Measurements from ENCODE around the gene ALDOC. TPM values are rescaled to one million over a fixed set of nuclear protein-coding genes. Genes with fewer than 3 reads are reported as not detected.

The ALDOC gene
- polyA plus RNA-seq, 1 donor (not counting 4 experiments of a cell fraction or from before 2014, with no cell fraction given) = 32.5 TPM

DNA sequence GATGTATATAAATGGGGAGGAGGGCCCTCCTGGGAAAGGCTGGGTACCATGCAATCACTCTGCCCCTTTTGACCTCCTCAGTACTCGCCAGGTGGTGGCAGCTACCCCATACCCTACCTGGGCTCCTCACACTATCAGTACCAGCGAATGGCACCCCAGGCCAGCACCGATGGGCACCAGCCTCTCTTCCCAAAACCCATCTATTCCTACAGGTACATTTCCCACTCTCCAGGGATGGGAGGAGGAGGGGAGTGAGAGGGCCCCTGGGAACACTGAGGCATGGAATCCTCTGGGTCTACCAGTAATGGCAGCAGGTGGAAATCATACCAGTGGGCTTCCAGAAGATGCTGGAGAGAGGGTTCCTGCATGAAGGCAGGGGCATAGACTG lies 47.7 kb downstream of the ALDOC start:
- dilution Hi-C loops (cut with MboI; ENCODE audit: extremely low pct_ligation_motif_present, low sequenced_read_pairs) = no loop called here
- Histone ChIP-seq H3K4me3 (ENCODE audit: control insufficient read depth in 2 of 3, extremely low read depth in 1 of 3, insufficient read depth in 2 of 3, low read depth in 1 of 3, low read length in 3 of 3) (no peak overlapping the region), H3K36me3 (ENCODE audit: control insufficient read depth in 2 of 2, extremely low read depth in 1 of 2, insufficient read depth in 2 of 2, low read length in 2 of 2) (no peaks in the 10 kb centered on the region), H3K9ac (ENCODE audit: control insufficient read depth, extremely low read depth, insufficient read depth, low read length) (no peak overlapping the region), H3K27ac (ENCODE audit: control insufficient read depth, insufficient read depth, low read length) (no peak overlapping the region), H3K27me3 (ENCODE audit: control insufficient read depth, extremely low read depth, insufficient read depth, low read length) (peaks cover 8% of the 10 kb centered on the region), H3K9me3 (ENCODE audit: control insufficient read depth, low read depth, low read length) (no peaks in the 10 kb centered on the region), H4K20me1 (ENCODE audit: control insufficient read depth, extremely low read depth, insufficient read depth, low read length) (peaks cover 5% of the 10 kb centered on the region), H2AFZ (ENCODE audit: control insufficient read depth, low read length) (no peak overlapping the region), H3K4me1 (ENCODE audit: control insufficient read depth, extremely low read depth, insufficient read depth, low read length) (peaks cover 30% of the 10 kb centered on the region), H3K79me2 (ENCODE audit: control insufficient read depth, insufficient read depth, low read length) (no peaks in the 10 kb centered on the region), H3K4me2 (ENCODE audit: control insufficient read depth, extremely low read depth, insufficient read depth, low read depth, low read length) (no peak overlapping the region), H3K9me1 (ENCODE audit: control insufficient read depth, extremely low read depth, insufficient read depth, low read length) (no peaks in the 10 kb centered on the region)
- no peak for TF ChIP-seq EZH2 (IDR thresholded peaks at IDR 0.05; ENCODE audit: low read length)
- TF ChIP-seq, protein P1, sequence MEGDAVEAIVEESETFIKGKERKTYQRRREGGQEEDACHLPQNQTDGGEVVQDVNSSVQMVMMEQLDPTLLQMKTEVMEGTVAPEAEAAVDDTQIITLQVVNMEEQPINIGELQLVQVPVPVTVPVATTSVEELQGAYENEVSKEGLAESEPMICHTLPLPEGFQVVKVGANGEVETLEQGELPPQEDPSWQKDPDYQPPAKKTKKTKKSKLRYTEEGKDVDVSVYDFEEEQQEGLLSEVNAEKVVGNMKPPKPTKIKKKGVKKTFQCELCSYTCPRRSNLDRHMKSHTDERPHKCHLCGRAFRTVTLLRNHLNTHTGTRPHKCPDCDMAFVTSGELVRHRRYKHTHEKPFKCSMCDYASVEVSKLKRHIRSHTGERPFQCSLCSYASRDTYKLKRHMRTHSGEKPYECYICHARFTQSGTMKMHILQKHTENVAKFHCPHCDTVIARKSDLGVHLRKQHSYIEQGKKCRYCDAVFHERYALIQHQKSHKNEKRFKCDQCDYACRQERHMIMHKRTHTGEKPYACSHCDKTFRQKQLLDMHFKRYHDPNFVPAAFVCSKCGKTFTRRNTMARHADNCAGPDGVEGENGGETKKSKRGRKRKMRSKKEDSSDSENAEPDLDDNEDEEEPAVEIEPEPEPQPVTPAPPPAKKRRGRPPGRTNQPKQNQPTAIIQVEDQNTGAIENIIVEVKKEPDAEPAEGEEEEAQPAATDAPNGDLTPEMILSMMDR (optimal IDR thresholded peaks at IDR 0.05 in 1 of 3, IDR thresholded peaks at IDR 0.05 in 1 of 3, conservative IDR thresholded peaks at IDR 0.05 in 1 of 3; ENCODE audit: extremely low read depth in 1 of 3, insufficient read depth in 2 of 3, low read length in 3 of 3) = no peak
- no peak for DNase-seq (ENCODE audit: low read depth, low spot score)
- no peak for FAIRE-seq

DNA sequence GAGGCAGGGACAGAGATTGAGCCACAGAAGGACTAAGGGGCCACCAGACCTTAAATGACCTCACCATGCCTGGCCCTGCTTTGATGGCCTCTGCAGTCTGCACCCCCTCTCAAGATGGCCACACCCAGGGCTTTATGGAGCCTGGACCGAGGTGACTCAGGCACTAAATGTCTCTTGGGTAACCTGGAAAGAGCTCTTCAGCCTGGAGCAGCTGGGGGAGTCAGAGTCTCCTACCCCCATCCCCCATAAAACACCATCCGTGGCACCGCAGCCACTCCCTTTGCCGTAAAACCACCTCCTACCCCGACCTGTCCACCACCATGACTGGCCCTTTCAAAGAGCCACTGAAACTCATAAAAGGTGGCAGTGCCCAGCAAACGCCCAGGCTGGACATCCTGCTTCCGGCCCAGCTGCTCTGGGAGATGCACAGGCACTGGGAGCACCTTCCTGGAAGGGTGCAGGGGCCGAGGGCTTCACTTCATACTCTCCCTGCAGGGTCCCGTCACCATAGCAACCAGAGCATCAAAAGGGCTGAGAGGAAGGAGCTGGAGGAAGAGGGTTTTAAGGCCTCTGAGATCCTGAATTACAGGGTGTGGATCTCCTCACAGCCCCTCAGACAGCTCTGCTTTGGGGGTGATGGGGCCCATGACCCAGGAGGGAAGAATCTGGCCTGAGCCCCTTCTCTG lies 48.2 kb downstream of the ALDOC start:
- Histone ChIP-seq H3K36me3 (ENCODE audit: control insufficient read depth in 2 of 2, extremely low read depth in 1 of 2, insufficient read depth in 2 of 2, low read length in 2 of 2) (no peaks in the 10 kb centered on the region), H3K4me3 (ENCODE audit: control insufficient read depth in 2 of 3, extremely low read depth in 1 of 3, insufficient read depth in 2 of 3, low read depth in 1 of 3, low read length in 3 of 3) (no peak overlapping the region), H3K9me3 (ENCODE audit: control insufficient read depth, low read depth, low read length) (no peaks in the 10 kb centered on the region), H3K4me2 (ENCODE audit: control insufficient read depth, extremely low read depth, insufficient read depth, low read depth, low read length) (peak overlapping the region; percentile 27), H2AFZ (ENCODE audit: control insufficient read depth, low read length) (no peak overlapping the region), H3K4me1 (ENCODE audit: control insufficient read depth, extremely low read depth, insufficient read depth, low read length) (peaks cover 27% of the 10 kb centered on the region), H3K9ac (ENCODE audit: control insufficient read depth, extremely low read depth, insufficient read depth, low read length) (no peak overlapping the region), H4K20me1 (ENCODE audit: control insufficient read depth, extremely low read depth, insufficient read depth, low read length) (peaks cover 5% of the 10 kb centered on the region), H3K9me1 (ENCODE audit: control insufficient read depth, extremely low read depth, insufficient read depth, low read length) (no peaks in the 10 kb centered on the region), H3K27ac (ENCODE audit: control insufficient read depth, insufficient read depth, low read length) (no peak overlapping the region), H3K79me2 (ENCODE audit: control insufficient read depth, insufficient read depth, low read length) (no peaks in the 10 kb centered on the region), H3K27me3 (ENCODE audit: control insufficient read depth, extremely low read depth, insufficient read depth, low read length) (peaks cover 8% of the 10 kb centered on the region)
- no peak for DNase-seq (ENCODE audit: low read depth, low spot score)
- dilution Hi-C loops (cut with MboI; ENCODE audit: extremely low pct_ligation_motif_present, low sequenced_read_pairs) = no loop called here
- no peak for FAIRE-seq
- TF ChIP-seq EZH2 (IDR thresholded peaks at IDR 0.05; ENCODE audit: low read length) = no peak
- TF ChIP-seq, protein P1 (optimal IDR thresholded peaks at IDR 0.05 in 1 of 3, IDR thresholded peaks at IDR 0.05 in 1 of 3, conservative IDR thresholded peaks at IDR 0.05 in 1 of 3; ENCODE audit: extremely low read depth in 1 of 3, insufficient read depth in 2 of 3, low read length in 3 of 3) = no peak
